NCI-H82 treated with DMSO at 0.1 percent for 48 hours (cell line): Measurements from ENCODE around the gene DENND6B.
"Not testable (repeated sequence)": the region's sequence is repeated elsewhere in the genome, so short reads cannot be mapped to it uniquely, and the experiment has no call there.

Source experiments
- DNase-seq: peaks from one replicate; lab custom pipeline; 2025; ENCODE audit not compliant: unreplicated experiment; lab: John Stamatoyannopoulos, UW

The DENND6B gene

GRCh38 chr22:50273781-50274180 lies 53.0 kb downstream of the DENND6B start:
- DNase-seq, result not testable (repeated sequence)

- not testable (repeated sequence) for DNase-seq
Observed at GRCh38 chr22:50273352-50273751, 53.5 kb downstream of the DENND6B start.

GRCh38 chr22:50272044-50272802 lies 54.6 kb downstream of the DENND6B start:
- DNase-seq, result no peak

- DNase-seq, result no peak
Observed at GRCh38 chr22:50271519-50271970, 55.3 kb downstream of the DENND6B start.

DNA sequence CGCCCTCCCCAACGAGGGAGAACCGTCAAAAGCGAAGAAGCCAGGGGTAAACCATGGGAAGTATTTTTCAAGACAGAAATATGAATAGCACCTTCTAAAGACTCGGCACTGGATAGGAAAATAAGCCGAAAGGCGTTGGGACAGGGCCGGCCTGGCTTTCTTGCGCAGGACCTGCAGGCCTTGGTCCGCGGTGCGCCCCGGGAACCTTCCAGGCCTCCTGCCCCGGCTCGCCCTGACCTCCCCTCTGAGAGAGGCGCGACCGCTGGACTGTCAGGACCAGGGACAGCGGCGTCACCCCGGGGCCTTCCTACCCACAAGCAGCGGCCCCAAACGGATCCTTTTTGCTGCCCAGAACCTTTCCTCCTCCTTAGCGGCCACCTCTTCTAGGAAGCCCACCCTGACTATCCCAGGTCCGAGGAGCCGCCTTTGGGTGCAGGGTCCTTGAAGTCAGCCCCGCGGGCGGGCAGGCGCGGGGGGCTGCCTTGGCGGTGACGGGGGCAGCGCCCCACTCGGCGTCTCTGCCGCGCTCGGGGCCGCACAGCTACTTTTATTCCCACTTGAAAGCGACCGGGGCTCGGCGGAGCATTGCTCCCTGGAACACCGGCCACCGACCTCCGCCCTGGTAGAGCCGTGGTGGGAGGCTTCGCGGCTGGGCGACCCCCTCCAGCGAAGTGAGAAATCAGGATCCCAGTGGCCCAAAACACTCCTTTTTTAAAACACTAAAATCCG lies 56.0 kb downstream of the DENND6B start:
- no peak for DNase-seq

DNA sequence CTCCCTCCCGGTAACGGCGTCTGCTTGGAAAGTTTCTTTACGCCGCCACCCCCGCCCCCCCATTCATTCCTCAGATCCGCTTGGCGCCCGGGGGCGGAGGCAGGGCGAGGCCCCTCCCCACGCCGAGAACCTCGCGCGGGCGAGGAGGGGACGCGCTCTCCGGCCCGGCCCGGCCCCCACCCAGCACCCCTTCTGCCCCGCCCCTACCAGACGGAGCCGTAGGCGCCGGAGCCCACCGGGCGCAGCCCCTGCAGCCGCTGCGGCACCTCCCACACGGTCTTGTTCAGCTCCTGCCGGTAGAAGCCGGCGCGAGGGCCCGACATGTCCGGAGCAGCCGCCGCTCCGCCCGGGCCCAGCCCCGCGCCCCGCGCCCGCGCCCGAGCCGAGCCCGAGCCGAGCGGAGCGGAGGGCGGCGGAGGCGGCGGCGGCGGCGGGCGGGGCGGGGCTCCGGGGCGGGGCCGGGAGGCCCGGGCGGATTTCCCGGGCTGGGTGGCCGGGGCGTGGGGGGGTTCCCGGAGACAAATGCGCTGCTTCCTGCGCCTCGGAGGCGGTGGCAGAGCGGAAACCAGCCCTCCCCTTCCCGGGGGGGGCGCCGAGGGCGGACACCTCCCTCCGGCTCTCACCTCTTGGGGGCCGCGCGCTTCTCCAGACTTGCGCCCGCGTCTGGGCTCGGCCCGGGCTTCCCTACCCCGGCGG lies 56.7 kb downstream of the DENND6B start, which contains the start of gene MAPK11:
TSS of gene MAPK11 (minus strand) at position 411 of the 696 bp plus-strand sequence. CDS start at position 323, 88 bp downstream.
- DNase-seq, result no peak

GRCh38 chr22:50269573-50269969 lies 57.2 kb downstream of the DENND6B start:
- DNase-seq, result no peak

DNA sequence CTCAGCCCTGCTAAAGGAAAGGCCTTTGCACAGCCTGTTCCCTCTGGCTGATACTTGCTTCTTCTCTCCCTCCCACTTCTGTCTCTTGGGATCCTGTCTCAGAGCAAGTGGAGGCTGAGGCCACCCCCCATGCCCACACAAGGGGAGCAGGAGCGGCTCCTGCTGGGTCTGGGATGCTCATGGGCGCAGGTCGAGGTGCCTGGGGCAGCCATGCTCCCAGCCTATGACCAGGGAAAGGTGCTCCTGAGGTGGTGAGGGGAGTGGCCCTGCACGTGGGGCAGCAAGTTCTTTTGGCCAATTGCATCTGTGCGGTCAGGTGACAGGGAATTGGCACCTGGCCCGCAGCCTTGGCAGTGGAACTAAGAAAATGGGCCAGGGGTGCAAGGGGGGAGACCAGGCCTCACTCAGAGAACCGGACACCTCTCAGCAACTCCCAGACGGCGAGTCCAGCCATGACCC lies 58.1 kb downstream of the DENND6B start:
- DNase-seq, result no peak

DNA sequence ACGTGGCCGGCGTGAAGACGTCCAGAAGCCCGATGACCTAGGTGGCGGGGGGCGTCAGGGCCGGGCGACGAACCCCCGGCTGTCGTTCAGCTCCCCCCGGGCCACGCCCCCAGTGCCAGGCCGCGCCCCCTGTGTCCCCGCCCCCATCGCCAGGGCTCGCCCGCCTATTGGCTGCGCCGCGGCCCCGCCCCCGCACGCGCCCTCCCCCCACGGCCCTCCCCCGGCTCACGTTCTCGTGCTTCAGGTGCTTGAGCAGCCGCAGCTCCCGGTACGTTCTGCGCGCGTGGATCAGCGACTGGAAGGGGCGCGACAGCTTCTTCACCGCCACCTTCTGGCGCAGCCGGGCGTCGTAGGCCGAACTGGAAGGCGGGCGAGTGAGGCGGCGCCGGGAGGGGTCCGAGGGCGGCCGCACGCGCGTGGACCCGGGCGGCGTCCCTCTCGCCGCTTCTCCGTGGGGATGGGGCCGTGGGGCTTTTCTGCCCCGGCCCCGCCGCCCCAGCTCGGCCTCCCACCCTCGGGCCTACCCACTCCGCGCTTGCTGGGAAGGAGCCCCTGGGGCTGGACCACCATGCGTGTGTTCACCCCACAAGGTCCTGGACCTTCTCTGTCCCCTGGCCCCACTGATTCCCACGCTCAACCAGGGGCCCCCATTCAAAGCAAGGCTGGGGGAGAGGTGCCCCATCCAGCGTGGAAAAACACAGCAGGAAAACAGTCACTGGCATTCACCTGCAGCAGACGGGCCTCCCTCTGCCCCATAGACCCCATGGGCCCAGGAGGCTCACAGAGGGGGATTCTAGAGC lies 59.0 kb downstream of the DENND6B start:
- no peak for DNase-seq

DNA sequence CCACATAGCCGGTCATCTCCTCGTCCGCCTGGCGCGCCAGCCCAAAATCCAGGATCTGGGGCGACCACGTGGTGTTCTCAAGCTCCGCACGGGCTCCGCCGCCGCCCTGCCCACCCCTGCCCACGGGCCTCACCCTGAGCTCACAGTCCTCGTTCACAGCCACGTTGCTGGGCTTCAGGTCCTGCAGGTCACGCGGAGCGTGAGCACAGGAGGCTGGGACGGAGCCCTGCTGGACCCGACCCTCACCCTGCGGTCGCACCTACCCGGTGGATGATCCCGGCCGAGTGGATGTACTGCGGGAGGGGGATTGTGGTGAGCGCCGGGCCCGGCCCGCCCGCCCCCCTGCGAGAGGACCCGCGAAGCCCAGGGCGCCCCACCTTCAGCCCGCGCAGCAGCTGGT lies 59.8 kb downstream of the DENND6B start:
- DNase-seq, result no peak

GRCh38 chr22:50264946-50265669 lies 61.7 kb downstream of the DENND6B start:
- no peak for DNase-seq

DNA sequence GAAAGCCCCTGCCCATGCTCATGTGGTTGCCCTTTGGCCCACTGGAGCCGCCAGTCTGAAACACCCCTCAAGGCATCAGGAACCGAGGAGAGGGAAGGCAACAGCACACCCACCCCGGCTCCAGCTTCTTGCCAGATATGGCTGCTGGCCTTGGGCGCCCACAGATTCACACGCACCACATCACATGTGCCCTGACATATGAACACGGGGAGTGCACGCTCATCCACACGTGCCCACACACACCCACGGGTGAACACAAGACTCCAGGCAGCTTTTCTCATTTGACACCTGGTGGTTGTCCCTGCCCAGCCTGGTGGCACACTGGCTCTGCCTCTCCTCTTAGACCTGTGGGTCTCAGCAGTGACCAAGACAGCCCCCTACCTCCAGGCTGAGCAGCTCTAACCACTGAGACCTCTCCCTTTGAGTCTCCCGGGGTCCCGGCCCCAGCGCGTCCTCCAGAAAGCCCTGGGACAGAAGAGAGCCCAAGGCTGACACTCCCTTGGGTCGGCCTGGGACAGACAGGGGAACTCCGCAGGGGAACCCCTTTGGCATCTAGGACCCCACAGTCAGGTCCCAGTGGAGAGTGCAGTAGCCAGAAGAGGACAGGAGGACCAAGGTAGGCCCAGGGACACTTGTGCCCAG lies 62.6 kb downstream of the DENND6B start:
- no peak for DNase-seq

DNA sequence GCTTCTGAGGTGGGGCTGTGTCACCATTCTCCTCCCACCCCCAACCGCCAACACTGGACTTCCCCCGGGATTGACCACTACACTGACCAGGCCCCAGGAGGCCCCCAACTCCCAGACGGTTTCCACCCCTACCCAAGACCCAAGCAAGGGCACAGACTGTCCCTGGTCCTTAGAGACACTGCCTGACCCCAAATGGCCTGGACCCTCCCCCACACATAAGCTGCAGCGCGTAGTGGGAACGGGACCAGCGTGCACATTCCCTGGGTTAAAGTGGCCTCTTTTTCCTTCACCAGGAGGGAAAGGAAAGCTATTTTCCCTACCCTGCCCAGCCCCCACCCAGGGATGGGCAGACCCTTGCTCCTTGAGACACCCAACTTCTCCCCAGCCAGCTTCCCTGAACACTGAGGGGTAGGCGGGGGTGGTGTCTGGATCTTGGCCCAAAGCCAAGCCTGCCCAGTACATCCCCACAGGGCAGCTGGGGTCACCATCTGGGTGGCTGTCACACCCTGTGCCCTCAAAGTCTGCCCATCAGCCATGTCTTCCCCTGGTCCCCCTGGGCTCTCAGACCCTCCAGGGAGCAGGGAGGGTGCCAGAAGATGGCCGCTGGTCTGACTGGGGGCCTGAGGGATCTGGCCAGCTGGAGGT lies 63.7 kb downstream of the DENND6B start:
- DNase-seq, result no peak

- DNase-seq, result no peak
Observed at GRCh38 chr22:50262460-50262911, 64.3 kb downstream of the DENND6B start.

GRCh38 chr22:50261615-50262459 lies 65.0 kb downstream of the DENND6B start, which contains the start of gene MAPK12:
MAPK12 (minus strand) TSS chr22:50261683; CDS start chr22:50261509, 174 bp downstream.
- DNase-seq, result no peak

DNA sequence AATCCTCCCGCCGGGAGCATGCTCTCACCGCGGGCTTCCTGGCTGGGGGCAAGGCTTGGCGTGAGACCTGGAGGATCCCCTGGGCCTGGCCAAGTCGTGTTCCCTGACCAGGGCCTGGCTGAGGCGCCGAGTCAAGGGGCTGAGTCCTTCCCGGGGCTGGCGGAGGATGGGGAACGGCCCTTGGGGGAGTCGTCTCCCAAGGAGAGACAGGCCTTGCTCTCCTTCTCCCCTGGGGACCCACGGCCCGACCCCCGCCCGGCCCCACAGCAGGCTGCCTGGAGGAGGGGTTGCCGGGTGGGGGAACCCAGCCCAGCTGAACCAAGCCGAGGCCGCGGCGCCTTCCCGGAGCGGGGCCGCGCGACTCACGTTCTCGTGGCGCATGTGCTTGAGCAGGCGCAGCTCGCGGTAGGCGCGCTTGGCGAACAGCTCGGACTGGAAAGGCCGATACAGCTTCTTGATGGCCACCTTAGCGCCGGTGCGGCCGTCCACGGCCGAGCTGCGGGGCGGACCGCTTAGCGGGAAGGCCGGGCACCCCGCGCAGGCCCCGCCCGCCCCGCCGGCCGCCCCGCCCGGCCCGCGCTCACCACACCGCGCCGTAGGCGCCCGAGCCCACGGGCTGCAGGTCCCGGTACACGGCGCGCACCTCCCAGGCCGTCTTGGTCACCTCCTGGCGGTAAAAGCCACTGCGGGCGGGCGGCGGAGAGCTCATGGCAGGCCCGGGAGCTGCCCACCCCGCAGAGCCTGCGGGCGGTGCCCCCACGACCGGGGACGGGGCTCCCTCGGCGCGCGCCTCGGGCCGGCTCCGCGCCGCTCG lies 65.8 kb downstream of the DENND6B start:
- DNase-seq, result no peak

- DNase-seq, result no peak
Observed at GRCh38 chr22:50260434-50260800, 66.4 kb downstream of the DENND6B start.
